Inflammatory macrophage (primary cell): ENCODE data around the gene MGAT4B.
"Not testable (repeated sequence)": the region's sequence is repeated elsewhere in the genome, so short reads cannot be mapped to it uniquely, and the experiment has no call there.

Experiments used
- DNase-seq, 2 donors: peaks; one replicate each; pipeline ENCODE4 v3.0.0-alpha.2; 2020 to 2022
- total RNA-seq, 18 experiments: gene quantifications; one replicate each; lab custom pipeline; 2026; ENCODE audit warnings: mixed read lengths in 6 of 18, inconsistent platforms in 2 of 18; lab: John Stamatoyannopoulos, UW

The MGAT4B gene
- 42.3 to 214 (median 117) reads per million in 18 experiments for total RNA-seq

DNA sequence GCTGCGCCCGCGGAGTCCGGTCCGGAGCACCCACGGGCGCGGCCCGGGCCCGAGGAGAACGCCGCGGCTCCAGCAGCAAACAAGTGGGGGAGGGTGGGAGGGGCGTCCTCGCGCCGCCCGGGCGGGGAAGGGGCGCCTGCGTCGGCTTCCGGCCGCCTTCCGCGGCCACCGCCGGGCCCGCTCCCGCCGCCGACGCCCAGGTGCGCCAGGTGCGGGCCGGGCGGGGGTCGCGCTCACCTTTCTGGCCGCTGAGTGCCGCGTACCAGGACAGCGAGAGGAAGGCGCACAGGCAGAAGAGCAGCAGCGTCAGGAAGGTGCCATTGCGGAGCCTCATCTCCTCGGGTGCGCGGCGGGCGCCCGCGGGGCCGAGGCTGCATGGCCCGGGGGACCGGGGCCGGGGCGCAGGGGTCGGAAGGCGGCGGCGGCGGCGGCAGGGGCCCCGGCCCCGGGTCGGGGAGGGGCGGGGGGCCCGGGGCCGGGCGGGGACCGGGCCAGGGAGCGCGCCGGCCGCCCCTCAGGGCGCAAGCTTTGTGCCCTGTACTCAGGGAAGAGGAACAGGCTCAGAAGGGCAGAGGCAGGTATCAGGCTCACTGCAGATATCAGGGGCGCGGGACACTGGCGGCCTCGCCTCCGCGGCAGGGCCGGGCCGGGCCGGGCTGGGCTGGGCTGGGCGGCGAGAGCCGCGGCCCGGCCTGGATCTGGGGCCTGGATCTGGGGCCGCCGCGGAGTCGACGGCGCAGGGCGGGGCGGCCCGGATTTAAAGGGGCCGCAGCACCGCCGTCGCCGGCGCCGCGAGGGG is at the start of gene MGAT4B:
TSS of gene MGAT4B (minus strand) at position 617 of the 799 bp plus-strand sequence. CDS start at position 334, 283 bp downstream.
- peak; percentile 75 to 87 for DNase-seq

DNA sequence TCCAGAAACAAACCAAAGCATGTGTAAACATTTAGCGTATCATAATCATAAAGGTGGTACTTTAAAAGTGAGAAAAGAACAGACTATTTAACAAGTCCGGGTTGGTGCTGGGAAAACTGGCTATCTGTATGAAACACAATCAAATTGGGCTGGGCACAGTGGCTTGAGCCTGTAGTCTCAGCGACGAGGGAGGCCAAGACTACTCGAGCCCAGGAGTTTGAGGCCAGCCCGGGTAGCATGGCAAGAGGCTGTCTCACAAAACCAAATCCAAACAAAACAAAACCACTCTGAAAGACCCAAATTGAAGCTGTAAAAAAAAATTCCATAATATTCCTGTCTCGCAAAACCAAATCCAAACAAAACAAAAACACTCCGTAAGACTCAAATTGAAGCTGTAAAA is 47.7 kb upstream of the MGAT4B start:
- no peak for DNase-seq

DNA sequence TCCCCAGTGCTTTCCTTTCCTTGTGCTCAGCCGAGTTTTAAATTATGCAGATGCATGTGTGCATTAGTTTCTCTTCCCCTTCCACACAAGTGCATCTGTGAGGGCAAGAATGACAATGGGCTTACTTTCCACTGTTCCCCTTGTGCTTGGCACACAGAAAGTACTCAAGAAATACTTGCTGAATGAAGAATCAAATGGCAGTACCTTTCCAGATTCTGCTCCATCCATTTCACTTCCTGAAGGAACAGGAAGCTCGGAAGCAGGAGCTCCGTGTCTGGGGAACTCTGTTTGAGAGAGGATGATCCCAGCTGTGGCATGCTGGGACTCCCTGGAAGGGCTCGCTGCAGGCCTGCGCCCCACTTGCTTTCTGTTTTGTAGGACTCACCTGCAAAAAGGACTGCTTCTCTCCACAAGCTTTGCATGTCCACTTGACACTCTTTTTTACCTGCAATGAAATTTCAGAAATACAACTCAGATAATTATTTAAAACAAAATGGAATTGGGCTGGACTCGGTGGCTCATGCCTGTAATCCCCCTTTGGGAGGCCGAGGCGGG is 46.4 kb upstream of the MGAT4B start:
- DNase-seq, result peak; percentile 27 to 32

DNA sequence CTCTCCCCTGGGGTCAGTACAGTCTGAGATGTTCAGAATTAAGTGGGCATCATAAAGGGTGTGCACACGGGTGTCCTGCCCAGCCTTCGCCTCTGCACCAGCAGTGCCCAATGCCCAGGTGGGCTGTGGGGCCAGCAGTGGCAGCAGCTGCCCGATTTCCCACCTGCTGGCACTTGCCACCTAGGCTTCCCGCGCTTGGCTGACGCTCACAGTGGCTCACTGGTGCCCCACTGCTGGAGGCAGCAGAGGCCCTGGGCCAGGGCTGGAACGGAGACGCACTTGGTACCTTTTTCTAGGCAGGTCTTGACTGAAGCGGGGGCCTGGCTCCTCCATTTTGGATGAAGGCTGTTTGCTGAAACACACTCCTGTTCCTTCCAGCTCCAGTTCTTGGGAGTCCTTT is 35.0 kb upstream of the MGAT4B start:
- DNase-seq, result no peak

DNA sequence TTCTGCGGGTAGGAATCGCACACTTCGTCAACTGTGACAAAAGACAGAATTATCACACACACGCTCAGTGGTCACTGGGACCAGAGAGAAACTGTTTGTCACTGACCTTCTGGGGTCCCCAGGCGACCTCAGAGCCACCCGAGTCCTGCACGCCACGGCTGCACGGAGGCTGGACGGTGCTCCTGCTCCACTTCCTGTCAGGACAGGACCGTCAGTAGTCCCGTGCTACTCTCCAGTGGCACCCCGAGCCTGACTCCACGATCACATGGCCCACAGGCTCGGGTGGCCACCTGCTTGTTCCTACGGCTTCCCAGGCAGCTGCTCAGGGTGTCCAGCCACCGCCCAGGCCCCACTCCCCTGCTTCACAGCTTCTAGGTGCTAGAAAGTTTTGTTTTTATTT is 34.1 kb upstream of the MGAT4B start:
- no peak for DNase-seq

DNA sequence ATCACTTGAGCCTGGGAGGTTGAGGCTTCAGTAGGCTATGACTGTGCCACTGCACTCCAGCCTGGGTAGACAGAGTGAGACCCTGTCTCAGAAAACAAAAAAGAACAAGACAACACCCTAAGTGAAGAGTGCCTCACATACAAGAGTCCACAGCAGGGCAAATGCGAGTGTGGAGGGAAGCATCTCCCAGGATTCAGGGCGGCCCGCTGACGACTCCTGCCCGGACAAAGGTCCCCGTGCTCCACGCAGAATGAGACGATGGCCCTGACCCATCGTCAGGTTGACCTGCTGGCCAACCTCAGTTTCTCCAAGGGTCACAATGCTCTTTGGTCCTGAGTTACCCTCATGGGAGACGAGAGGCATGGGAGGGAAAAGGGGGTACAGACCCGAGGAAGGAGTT is 33.7 kb upstream of the MGAT4B start:
- no peak for DNase-seq

DNA sequence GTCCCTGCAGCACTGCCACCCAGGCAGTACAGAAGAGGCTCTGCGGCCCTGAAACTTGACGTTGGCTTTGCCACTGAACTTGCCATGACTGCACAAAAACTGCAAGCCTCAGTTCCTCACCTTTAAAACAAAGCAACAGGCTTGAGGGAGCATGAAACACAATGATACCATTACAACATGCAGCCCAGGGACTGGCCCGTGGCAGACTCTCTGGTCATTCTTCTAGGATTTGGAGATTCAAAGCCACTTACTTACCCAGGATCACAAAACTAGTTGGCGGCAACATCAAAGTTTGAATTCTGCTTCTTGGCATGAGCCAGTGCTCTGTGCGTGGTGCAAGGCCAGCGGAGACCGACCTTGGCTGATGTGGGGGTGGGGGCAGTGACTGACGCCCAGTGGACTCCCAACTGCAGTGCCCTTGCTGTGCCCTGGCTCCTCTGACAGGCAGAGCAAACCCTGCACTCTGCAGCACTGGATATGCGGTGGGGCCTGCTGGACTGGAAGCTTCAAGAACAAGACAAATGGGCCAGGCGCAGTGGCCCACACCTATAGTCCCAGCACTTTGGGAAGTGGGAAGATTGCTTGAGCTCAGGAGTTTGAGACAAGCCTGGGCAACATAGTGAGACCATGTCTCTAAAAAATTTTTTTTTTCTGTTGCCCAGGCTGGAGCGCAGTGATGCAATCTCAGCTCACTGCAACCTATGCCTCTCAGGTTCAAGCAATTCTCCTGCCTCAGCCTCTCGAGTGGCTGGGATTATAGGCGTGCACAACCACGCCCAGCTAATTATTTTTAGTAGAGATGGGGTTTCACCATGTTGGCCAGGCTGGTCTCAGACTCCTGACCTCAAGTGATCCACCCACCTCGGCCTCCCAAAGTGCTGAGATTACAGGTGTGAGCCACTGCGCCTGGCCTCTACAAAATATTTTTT is 32.9 kb upstream of the MGAT4B start:
- DNase-seq, result no peak

DNA sequence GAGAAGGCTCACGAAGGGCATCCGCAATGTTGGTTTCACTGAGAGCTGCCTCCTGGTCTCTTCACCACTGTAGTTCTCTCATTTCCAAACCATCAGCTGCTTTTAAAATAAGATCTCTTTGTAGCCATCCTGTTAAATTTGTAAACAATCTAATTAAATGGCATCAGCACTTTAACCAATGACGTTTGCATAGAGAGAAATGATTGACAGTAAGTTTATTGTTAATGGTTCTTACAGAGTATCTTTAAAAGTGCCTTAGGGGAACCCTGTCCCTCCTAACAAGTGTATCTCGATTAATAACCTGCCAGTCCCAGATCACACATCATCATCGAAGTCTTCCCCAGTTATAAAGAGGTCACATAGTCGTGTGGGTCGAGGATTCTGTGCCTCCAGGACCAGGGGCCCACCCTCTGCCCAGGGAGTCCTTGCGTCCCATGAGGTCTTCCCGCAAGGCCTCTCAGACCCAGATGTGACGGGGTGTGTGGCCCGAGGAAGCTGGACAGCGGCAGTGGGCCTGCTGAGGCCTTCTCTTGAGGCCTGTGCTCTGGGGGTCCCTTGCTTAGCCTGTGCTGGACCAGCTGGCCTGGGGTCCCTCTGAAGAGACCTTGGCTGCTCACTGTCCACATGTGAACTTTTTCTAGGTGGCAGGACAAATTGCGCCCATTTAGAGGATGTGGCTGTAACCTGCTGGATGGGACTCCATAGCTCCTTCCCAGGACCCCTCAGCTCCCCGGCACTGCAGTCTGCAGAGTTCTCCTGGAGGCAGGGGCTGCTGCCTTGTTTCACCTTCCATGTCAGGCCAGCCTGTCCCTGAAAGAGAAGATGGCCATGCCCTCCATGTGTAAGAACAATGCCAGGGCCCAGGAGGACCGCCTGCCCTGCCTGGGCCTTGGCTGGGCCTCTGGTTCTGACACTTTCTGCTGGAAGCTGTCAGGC is 30.7 kb upstream of the MGAT4B start:
- no peak for DNase-seq

DNA sequence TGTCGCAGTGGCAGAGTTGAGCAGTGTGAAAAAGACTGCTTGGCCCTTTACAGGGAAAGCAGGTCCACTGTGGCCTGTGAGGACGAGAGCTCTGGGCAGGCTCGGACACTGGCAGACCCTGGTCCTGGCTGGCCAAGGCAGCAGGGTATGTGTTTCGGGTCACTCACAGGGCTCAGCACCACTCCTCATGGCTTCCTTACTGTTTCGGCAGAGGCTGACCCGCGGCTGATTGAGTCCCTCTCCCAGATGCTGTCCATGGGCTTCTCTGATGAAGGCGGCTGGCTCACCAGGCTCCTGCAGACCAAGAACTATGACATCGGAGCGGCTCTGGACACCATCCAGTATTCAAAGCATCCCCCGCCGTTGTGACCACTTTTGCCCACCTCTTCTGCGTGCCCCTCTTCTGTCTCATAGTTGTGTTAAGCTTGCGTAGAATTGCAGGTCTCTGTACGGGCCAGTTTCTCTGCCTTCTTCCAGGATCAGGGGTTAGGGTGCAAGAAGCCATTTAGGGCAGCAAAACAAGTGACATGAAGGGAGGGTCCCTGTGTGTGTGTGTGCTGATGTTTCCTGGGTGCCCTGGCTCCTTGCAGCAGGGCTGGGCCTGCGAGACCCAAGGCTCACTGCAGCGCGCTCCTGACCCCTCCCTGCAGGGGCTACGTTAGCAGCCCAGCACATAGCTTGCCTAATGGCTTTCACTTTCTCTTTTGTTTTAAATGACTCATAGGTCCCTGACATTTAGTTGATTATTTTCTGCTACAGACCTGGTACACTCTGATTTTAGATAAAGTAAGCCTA is 29.8 kb upstream of the MGAT4B start:
- no peak for DNase-seq

DNA sequence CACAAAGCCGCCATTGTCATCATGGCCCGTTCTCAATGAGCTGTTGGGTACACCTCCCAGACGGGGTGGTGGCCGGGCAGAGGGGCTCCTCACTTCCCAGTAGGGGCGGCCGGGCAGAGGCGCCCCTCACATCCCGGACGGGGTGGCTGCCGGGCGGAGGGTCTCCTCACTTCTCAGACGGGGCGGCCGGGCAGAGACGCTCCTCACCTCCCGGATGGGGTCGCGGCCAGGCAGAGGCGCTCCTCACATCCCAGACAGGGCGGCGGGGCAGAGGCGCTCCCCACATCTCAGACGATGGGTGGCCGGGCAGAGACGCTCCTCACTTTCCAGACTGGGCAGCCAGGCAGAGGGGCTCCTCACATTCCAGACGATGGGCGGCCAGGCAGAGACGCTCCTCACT is 28.2 kb upstream of the MGAT4B start:
- DNase-seq, result not testable (repeated sequence)

DNA sequence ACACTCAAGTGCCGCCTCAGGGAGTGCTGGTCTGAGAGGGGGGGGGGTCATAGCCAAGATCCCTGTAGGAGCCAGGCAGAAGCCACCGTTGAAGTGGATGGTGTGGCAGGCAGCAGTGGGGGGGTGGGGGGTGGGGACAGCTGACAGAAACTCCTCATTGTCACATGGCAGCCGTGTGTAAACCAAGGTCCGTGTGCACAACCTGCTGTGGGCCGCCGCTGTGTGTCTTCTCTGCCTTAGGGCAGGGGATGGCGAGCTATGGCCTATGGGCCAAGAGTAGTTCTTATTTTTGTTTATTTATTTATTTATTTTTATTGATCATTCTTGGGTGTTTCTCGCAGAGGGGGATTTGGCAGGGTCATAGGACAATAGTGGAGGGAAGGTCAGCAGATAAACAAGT is 27.5 kb upstream of the MGAT4B start:
- DNase-seq, result no peak

DNA sequence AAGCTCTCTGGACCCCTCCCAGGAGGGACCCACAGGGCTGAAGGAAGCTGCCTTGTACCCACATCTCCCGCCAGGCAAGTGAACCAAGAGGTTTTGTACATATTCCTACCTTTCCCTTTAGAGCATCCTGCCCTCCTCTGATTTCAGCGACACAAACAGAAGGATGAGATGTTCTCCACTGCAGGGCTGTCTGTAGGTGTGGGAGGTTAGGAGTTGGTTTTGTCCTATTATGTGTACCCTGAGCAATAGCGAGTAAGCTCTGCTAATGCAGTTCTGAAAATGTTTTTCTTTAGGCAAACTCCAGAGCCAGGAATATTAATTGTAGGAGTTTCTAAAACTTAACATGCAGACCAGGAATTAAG is 27.0 kb upstream of the MGAT4B start:
- no peak for DNase-seq

DNA sequence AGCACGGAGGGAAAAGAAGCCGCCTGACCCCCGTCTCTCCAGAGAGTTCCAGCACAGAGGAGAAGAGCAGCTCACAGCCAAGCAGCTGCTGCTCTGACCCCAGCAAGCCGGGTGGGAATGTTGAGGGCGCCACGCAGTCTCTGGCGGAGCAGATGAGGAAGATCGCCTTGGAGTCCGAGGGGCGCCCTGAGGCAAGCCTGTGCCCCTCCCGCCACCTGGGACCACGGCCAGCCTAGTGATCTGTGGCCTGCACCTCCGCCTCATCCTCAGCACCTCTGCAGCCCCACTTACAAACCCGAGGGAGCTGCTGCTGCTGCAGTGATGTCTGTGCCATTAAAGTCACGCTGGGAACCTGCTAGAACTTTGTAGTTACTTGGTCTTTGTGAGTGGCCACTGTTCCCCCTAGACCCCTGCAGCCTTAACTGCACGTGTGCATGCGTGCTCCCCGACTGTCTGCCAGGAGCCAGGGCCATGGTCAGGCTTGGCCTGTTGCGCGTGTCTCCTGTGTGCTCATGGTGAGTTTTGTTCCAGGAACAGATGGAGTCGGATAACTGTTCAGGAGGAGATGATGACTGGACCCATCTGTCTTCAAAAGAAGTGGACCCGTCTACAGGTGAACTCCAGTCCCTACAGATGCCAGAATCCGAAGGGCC is 26.5 kb upstream of the MGAT4B start:
- DNase-seq, result no peak

DNA sequence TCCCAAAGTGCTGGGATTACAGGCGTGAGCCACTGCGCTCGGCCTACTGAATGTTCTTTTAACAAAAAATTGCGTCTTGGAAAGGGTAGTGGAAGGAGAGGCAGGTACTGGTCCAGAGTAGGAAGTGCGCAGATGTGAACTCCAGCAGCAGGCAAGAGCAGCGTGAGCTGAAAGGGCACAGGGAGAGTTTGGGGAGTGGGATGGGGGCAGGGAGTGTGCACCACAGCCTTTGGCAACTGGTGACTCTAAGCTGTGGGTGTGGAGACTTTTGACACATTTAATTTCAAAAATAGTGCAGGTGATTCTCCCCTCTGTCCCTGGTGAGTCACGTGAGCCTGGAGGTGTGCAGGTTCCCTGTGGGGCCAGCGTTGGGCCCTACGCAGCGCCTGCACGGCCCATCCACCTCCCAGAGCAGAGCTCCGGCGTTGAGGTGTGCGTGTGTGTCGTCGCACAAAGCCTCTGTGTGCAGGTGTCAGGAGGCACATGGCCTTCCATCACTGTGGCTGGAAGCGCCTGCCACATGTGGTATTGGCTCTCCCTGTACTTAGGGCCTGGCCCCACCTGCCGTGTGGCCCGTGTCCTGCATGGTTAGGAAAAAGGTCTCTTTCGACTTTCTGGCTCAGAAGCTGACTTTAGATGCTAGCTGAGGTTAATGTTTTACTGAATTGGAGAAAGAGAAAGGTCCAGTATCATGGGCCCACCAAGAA is 25.5 kb upstream of the MGAT4B start:
- DNase-seq, result no peak

DNA sequence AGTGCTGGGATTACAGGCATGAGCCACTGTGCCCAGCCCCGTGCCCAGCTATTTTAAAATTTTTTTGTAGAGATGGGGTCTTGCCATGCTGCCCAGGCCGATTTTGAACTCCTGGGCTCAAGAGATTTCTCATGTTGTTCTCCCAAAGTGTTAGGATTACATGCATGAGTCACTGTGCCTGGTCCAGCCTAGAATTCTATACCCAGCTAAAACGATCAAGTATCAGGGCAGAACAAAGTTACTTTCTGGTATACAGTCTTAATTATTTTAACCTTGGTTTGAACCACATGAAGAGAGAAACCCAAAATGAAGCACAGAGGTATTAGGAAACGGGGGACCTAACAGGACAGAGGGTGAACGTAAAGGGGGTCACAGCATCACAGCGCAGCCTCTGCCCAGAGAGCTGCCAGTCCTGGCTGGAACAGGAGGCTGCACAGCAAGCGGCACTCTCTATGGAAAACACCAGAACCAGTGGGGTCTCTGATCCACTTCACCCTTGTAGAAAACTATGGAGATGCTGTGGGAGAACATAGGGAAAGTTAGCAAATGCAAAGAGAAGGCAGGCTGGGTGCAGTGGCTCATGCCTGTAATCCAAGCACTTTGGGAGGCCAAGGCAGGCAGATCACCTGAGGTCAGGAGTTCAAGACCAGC is 24.3 kb upstream of the MGAT4B start:
- no peak for DNase-seq

DNA sequence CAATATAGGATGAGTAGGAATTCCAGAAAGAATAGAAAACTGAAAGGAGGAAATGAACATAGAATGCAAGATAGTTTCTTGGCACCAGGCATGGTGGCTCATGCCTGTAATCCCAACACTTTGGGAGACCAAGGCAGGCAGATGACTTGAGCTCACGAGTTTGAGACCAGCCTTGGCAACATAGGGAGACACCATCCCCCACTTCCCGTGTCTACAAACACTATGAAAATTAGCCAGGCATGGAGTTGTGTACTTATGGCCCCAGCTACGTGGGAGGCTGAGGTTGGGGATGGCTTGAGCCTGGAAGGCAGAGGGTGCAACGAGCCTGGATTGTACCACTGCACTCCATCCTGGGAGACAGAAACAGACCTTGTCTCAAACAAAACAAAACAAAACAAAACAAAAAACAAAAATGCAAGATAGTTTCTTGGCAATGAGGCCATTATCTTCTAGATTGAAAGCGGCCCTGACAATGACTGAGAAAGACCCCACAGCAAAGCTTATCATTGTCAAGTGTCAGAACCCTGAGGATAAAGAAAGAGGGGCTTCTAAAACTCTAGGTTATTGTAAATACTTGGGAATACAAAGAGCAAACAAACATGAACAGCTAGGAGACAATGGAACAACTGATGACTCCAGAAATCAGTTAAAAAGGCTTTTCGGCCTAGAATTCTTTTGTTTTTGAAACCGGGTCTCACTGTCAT is 23.2 kb upstream of the MGAT4B start:
- no peak for DNase-seq

DNA sequence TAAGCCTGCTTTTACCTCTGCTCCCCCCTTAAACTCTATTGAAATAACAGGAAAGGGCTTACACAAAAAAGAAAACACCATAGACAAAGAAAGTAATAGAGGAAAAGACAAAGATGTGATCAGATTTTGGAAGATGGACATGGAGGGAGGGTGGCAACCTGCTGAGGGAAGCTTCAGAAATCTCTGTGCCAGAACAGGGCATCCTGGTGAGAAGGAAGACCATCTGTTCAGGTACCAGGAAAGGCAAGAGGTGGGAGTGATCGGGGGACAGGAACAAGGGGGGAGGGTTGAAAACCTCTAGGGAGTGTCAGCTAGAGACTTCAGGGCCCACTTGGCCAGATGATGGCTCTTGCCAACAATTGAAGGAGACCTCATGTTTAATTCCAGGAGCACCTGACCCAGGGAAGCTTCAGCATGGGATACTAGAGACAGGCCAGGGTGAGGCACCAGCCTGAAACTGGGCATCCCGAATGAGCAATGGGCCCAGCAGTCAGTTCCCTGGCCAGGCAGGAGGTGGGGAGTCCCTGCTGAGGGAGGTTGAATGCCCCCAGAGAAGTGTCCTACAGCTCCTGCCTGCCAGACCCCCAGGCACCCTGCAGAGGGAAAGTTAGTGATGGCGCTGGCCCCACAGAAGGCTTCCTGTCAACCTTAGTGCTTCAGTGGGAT is 22.2 kb upstream of the MGAT4B start:
- DNase-seq, result no peak

DNA sequence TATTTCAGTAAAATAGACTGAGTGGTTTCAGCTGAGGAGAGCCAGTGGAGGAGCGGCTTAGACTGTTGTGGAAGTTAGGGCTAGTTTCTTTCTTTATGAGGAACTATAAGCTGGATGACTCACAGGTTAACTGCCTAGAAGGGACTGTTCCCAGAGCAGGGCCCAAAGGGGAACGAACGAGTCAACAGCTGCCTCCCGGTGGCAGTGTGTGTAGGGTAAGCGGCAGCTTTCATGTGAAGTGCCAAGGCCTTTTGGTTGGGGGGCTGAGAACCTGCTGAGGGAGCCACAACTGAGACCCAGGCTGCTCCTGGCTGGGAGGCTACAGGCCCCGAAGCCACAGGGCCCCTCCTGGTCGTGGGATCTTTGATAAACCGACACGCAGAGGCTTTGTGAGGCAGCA is 21.0 kb upstream of the MGAT4B start:
- DNase-seq, result peak; percentile 87 to 89
